Urinary bladder (tissue), 4 donors: ENCODE results near the gene SLC12A8. TPM values are rescaled to one million over a fixed set of nuclear protein-coding genes. Genes with fewer than 3 reads are reported as not detected.

Experiments
- DNase-seq: peaks from one replicate; pipeline ENCODE4 v3.0.0-alpha.2; 2015; ENCODE audit errors: extremely low spot score
- H3K27ac ChIP-seq: one replicate; pipeline ENCODE4 v1.5.1; 2013; ENCODE audit warnings: low read depth, mild to moderate bottlenecking, moderate library complexity
- H3K36me3 ChIP-seq: one replicate; pipeline ENCODE4 v1.6.1; 2013; ENCODE audit warnings: mild to moderate bottlenecking, moderate library complexity; ENCODE audit not compliant: insufficient read depth
- H3K4me1 ChIP-seq: one replicate; pipeline ENCODE4 v1.6.1; 2013; ENCODE audit warnings: mild to moderate bottlenecking, moderate library complexity; ENCODE audit not compliant: insufficient read depth
- H3K4me3 ChIP-seq: one replicate; pipeline ENCODE4 v1.5.1; 2013; ENCODE audit warnings: low read depth, low read length
- WGBS: extraction: QIAGEN DNeasy Blood & Tissue Kit; methylation state at CpG from one replicate; pipeline ENCODE4 v1.1.7; 2013; 5-methylcytosine and 5-hydroxymethylcytosine counted together
- polyA plus RNA-seq: library from polyadenylated mRNA; stranded (reverse); fragments of 200-250 nt; gene quantifications from one replicate; pipeline ENCODE4 v1.2.3, GENCODE V29; 2013
- total RNA-seq: library from RNA; depleted of rRNA; stranded (reverse); fragments of >200 nt; gene quantifications from one replicate; pipeline ENCODE4 v1.2.3, GENCODE V29; 2014
- donor health status: healthy with polysubstance abuse.
- donor health status: healthy.

SLC12A8 gene
- total and polyA plus RNA-seq, 2 donors = 1.4 to 2.9 TPM

DNA sequence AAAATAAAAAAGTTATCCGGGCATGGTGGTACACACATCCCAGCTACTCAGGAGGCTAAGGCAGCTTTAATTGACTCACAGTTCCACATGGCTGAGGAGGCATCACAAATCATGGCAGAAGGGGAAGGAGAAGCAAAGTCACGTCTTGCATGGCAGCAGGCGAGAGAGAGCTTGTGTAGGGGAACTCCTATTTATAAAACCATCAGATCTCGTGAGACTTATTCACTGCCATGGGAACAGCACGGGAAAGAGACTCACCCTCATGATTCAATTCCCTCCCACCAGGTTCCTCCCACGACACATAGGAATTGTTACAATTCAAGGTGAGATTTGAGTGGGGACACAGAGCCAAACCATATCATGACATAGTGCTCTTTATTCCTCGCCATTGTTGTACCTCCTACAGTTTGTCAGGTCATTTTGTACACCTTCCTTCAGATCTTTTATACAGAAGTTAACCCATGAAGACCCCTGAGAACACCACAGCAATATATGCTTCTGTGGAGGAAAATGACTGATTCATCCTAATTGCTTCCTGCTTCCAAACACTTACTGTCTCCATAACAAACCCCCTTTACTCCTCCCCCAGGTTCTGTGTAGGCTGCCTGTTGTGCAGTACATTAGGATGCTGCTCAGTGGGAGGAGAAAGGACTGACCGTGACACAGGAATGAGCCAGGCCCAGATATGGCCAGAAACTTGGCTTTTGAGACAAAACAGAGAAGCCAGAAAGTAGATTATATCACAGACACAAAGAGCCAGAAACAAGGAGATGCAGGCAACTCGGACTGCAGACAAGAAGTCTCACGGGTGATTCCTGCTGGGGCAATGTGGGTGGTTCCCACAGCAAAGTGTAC is 88.9 kb downstream of the SLC12A8 start:
- 80% methylated on average over 10 of the region's 10 CpGs for WGBS
- no peaks in the 10 kb centered on the region for H3K36me3 ChIP-seq
- no peak overlapping the region for H3K27ac ChIP-seq
- peaks cover 2% of the 10 kb centered on the region for H3K4me1 ChIP-seq
- DNase-seq = no peak
- H3K4me3 ChIP-seq = no peak overlapping the region

DNA sequence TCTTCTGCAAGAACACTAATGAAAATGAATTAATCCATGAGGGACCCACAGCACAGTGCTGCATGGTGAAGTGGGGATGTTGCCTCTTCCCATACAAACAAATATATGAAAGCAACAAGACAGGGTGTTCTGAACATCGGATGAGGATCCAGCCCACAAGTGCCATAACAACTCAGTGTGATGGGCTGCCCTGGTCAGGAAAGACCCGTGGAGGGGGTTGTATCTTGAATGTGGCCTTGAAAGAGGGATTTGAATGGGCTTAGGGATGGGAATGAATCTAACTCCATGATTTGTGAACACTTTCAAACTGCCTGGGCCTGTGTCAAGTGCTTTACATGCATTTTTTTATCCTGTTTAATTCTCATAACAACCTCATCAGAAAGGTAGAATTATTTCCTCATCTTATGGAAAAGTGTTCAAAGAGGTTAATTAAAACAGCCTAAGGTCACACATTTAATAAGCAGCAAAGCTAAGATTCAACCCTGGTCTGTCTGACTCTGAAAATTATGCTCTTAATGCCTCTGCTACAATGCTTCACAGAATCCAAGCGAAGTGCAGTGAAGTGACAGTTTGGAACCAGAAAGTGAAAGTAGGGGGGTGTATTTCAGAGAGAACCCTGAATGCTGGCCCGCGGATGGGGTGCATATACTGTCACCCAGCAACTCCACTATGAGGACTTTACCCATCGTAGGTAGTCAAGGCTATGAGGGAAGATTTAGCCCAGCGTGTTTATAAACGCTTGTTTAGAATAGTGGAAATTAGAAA is 91.1 kb downstream of the SLC12A8 start:
- H3K36me3 ChIP-seq = no peaks in the 10 kb centered on the region
- DNase-seq = no peak
- H3K4me3 ChIP-seq = no peak overlapping the region
- H3K27ac ChIP-seq = no peak overlapping the region
- no peaks in the 10 kb centered on the region for H3K4me1 ChIP-seq
- 77% methylated on average over 8 of the region's 8 CpGs for WGBS

GRCh38 chr3:125120379-125121122 is 92.0 kb downstream of the SLC12A8 start:
- DNase-seq = no peak
- no peak overlapping the region for H3K4me3 ChIP-seq
- H3K27ac ChIP-seq = no peak overlapping the region
- no peaks in the 10 kb centered on the region for H3K36me3 ChIP-seq
- no peaks in the 10 kb centered on the region for H3K4me1 ChIP-seq
- WGBS = 49% methylated on average over 20 of the region's 20 CpGs

DNA sequence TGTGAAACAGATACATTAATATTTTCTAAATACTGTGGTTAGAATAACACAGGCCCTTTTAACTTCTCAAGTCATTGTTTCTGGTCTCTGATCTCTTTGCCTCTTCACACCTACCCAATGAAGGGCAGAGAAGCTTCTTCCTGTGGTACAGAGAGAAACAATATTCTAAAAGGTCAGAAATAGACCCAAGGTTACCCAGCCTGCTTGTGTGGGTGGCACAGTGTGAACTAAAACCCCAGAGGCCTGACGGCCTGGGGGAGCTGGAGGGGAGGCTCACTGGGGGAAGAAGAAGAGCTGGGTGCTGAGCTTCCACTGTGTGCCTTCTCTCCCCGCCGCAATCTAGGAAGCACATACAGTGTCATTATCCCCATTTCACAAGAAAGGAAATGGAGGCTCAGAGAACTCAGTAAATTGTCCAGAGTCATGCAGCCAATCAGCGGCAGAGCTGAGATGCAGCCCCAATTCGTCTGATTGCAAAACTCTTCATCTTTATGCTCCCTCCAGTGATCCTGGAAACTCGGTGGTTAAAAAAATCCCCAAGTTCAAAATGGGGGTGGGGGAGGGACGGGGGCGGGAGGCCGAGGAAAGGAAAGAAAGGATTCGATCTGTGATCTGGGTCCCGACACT is 92.7 kb downstream of the SLC12A8 start:
- DNase-seq = no peak
- H3K4me1 ChIP-seq = no peaks in the 10 kb centered on the region
- 49% methylated on average over 11 of the region's 11 CpGs for WGBS
- H3K4me3 ChIP-seq = no peak overlapping the region
- no peak overlapping the region for H3K27ac ChIP-seq
- H3K36me3 ChIP-seq = no peaks in the 10 kb centered on the region

GRCh38 chr3:125118600-125118999 is 93.9 kb downstream of the SLC12A8 start:
- Histone ChIP-seq H3K4me3 (no peak overlapping the region), H3K36me3 (no peaks in the 10 kb centered on the region), H3K4me1 (no peaks in the 10 kb centered on the region), H3K27ac (no peak overlapping the region)
- WGBS = 96% methylated on average over 8 of the region's 8 CpGs
- no peak for DNase-seq

GRCh38 chr3:125117631-125118191 is 94.8 kb downstream of the SLC12A8 start:
- DNase-seq = no peak
- 70% methylated on average over 4 of the region's 4 CpGs for WGBS
- Histone ChIP-seq H3K4me3 (no peak overlapping the region), H3K4me1 (no peaks in the 10 kb centered on the region), H3K27ac (no peak overlapping the region), H3K36me3 (no peaks in the 10 kb centered on the region)

DNA sequence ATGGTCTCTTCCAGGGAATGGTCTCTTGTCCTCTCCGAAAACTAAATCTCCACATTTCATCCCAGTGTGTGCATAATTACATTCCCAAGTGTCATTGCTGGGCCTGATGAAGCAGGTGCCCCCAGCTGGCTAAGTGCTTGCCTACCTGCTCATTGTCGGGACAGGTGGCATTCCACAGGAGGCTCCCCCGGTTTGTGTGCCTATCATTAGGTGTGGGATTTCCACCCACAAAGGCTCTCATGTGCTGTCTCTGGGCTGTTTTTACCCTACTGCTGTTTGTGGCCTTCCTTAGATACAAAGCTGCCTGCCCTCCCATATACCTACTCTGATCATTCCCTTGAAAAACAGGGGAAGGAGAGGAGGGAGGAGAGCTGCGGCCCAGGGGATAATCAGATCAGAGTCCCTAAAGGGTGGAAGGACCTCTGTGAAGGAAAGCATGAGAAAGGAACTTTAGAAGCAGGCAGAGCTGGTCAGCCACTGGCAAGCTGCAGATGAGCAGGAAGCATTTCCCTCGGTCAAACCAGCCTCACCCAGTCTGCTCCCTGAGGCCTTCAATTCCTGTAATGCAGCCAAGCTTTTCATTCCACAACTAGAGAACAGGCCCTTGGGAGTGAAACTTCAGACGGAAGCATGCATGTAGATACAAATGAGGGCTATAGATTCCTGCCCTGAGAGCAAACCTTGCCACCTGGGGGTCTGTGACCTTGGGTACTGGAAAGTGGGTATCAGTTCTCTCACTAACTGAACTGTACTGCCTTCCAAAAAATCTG is 96.1 kb downstream of the SLC12A8 start:
- no peaks in the 10 kb centered on the region for H3K4me1 ChIP-seq
- peak; percentile 35 for DNase-seq
- WGBS = 55% methylated on average over 6 of the region's 6 CpGs
- no peaks in the 10 kb centered on the region for H3K36me3 ChIP-seq
- no peak overlapping the region for H3K27ac ChIP-seq
- no peak overlapping the region for H3K4me3 ChIP-seq

- Histone ChIP-seq H3K4me1 (no peaks in the 10 kb centered on the region), H3K4me3 (no peak overlapping the region), H3K36me3 (no peaks in the 10 kb centered on the region), H3K27ac (no peak overlapping the region)
- 44% methylated on average over 9 of the region's 9 CpGs for WGBS
- peak; percentile 17 for DNase-seq
These were observed 96.9 kb downstream of the SLC12A8 start for GRCh38 chr3:125115640-125116039.

DNA sequence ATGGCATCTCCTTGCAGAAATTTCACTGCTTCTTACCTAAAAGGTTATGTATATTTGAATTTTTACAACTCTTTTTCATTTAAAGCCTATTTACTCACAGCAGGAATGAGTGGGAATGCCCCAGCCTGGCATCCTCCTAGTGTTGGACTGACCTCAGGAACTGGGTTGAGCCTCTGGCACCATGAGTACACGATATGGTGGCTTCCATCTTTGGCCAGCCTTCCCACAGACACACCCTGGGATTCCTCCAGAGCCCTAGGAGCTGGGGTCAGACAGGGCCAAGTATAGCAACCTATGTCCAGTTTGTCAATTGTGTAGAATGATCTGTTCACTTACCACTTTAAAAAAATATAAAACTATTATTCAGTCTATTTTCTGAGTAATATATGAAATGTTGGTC is 99.6 kb downstream of the SLC12A8 start:
- H3K36me3 ChIP-seq = no peaks in the 10 kb centered on the region
- H3K4me3 ChIP-seq = no peak overlapping the region
- WGBS = 69% methylated on average over 1 of the region's 1 CpG
- no peak overlapping the region for H3K27ac ChIP-seq
- no peaks in the 10 kb centered on the region for H3K4me1 ChIP-seq
- DNase-seq = no peak

- H3K27ac ChIP-seq = no peak overlapping the region
- 81% methylated on average over 3 of the region's 3 CpGs for WGBS
- no peaks in the 10 kb centered on the region for H3K4me1 ChIP-seq
These were observed 101.6 kb downstream of the SLC12A8 start for GRCh38 chr3:125110876-125111480.

GRCh38 chr3:125110016-125110875 is 102.3 kb downstream of the SLC12A8 start:
- Histone ChIP-seq H3K4me3 (no peak overlapping the region), H3K4me1 (no peaks in the 10 kb centered on the region), H3K27ac (no peak overlapping the region), H3K36me3 (no peaks in the 10 kb centered on the region)
- 78% methylated on average over 10 of the region's 10 CpGs for WGBS
- no peak for DNase-seq

More at GRCh38 chr3:125110876-125111480, 101.6 kb downstream of the SLC12A8 start:
- Histone ChIP-seq H3K4me3 (no peak overlapping the region), H3K36me3 (no peaks in the 10 kb centered on the region)
- no peak for DNase-seq
